ENCODE results near the gene SF3A1.

DNA sequence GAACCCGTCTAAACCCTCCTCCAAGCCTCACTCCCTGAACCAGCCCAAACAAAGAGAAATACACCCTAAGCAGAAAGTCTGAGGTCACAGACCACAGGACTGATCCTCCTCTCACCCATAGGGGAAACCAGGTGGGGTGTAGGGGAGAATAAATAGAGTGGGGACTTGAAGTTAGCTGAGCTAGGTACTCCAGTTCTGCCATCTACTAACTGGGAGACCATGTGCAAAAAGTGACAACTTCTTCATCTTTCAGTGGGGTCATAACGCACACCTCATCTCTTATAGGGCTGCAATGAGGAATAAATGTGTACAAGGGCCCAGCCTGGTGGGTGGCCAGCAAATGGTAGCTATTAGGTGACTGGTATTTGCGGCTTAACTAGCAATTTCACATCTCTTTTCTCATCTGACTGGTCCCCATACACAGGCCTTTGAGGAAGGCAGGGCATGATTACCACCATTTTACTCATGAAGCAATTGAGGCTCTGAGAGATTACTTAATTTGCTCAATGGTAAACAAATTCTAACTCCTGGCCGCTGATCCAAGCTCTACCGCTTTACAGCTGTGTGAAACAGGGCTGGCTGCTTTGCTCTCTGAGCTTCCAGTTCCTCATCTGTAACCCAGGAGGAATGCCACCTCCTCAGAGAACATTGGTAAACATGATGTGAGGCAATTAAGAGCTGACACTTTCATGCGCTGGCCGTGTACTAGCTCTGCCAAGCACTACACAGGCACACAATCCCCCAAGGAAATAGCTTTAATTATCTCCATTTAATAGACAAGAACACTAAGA is 46.5 kb downstream of the SF3A1 start:
- TF ChIP-seq, protein P1, sequence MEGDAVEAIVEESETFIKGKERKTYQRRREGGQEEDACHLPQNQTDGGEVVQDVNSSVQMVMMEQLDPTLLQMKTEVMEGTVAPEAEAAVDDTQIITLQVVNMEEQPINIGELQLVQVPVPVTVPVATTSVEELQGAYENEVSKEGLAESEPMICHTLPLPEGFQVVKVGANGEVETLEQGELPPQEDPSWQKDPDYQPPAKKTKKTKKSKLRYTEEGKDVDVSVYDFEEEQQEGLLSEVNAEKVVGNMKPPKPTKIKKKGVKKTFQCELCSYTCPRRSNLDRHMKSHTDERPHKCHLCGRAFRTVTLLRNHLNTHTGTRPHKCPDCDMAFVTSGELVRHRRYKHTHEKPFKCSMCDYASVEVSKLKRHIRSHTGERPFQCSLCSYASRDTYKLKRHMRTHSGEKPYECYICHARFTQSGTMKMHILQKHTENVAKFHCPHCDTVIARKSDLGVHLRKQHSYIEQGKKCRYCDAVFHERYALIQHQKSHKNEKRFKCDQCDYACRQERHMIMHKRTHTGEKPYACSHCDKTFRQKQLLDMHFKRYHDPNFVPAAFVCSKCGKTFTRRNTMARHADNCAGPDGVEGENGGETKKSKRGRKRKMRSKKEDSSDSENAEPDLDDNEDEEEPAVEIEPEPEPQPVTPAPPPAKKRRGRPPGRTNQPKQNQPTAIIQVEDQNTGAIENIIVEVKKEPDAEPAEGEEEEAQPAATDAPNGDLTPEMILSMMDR (IDR thresholded peaks at IDR 0.05) = no peak
- no peak for TF ChIP-seq POLR2A (IDR thresholded peaks at IDR 0.05)

Data from heart left ventricle (tissue), 13 donors.